ENCODE data around the gene WDR33. TPM values are rescaled to one million over a fixed set of nuclear protein-coding genes. Genes with fewer than 3 reads are reported as not detected.

WDR33 gene
- total RNA-seq, 4 donors from 2014 or later: 54.4 to 95.8 (median 67.5) TPM

DNA sequence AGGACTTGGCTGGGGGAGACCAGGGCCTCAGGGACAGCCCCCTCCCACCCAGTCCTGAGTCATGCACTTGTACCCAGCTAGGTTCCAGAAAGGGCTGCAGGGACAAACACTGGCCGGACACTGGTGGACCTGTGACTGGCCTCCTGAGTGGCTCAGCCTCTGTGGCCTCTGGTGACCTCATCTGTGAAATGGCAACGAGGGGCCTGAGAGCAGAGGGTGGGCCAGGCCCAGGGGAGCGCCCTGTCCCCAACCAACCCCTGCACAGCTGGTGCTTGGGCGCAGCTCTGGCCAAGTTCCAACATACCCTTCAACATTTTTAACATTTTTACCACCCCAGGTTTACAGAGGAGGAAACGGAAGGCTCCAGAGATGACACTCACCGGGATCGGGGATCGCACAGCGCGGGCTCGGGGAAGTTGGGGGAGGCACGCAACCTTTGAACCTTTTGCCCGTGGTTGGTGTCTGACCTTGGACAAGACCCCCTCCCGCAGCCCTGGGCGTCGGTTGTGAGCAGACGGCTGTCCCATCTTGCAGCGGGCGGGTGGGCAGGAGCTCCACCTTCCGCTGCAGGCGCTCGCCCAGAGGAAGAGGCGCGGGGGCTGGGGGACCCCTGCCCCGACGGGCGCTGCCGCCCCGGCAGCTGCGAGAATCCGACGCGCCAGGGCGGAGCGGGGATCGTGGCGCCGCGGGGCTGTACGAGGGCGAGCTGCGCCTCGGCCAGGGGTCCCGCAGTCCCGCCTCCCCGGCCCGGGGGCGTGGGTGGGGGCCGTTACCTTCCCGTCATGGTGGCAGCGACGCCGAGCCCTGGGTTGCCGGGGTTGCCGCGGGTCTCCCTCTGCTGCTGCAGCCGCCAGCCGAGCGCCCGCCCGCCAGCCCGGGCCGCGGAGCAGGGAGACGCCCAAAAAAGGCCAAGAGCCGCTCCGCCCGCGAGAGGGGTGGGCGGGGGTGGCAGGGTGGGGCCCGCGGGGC lies 136.4 kb downstream of the WDR33 start:
- Histone ChIP-seq H3K4me1 (peaks cover 8 to 16% of the 10 kb centered on the region in 2 donors), H3K9me3 (no peaks in the 10 kb centered on the region), H3K4me3 (replicated peaks in 1 of 3) (peak overlapping the region; percentile 22 to 58 (median 33)), H3K27me3 (no peaks in the 10 kb centered on the region), H3K27ac (peak overlapping the region; percentile 51 to 62 (median 60)), H3K36me3 (no peaks in the 10 kb centered on the region)
- intact Hi-C loops (cut with DNase I): no loop called here
- WGBS, 2 donors: 20 to 25% methylated on average over 15 to 17 of the region's 72 CpGs
- DNase-seq: no peak
- TF ChIP-seq POLR2A (IDR thresholded peaks at IDR 0.05): no peak
- TF ChIP-seq, protein P1, sequence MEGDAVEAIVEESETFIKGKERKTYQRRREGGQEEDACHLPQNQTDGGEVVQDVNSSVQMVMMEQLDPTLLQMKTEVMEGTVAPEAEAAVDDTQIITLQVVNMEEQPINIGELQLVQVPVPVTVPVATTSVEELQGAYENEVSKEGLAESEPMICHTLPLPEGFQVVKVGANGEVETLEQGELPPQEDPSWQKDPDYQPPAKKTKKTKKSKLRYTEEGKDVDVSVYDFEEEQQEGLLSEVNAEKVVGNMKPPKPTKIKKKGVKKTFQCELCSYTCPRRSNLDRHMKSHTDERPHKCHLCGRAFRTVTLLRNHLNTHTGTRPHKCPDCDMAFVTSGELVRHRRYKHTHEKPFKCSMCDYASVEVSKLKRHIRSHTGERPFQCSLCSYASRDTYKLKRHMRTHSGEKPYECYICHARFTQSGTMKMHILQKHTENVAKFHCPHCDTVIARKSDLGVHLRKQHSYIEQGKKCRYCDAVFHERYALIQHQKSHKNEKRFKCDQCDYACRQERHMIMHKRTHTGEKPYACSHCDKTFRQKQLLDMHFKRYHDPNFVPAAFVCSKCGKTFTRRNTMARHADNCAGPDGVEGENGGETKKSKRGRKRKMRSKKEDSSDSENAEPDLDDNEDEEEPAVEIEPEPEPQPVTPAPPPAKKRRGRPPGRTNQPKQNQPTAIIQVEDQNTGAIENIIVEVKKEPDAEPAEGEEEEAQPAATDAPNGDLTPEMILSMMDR (IDR thresholded peaks at IDR 0.05): no peak

DNA sequence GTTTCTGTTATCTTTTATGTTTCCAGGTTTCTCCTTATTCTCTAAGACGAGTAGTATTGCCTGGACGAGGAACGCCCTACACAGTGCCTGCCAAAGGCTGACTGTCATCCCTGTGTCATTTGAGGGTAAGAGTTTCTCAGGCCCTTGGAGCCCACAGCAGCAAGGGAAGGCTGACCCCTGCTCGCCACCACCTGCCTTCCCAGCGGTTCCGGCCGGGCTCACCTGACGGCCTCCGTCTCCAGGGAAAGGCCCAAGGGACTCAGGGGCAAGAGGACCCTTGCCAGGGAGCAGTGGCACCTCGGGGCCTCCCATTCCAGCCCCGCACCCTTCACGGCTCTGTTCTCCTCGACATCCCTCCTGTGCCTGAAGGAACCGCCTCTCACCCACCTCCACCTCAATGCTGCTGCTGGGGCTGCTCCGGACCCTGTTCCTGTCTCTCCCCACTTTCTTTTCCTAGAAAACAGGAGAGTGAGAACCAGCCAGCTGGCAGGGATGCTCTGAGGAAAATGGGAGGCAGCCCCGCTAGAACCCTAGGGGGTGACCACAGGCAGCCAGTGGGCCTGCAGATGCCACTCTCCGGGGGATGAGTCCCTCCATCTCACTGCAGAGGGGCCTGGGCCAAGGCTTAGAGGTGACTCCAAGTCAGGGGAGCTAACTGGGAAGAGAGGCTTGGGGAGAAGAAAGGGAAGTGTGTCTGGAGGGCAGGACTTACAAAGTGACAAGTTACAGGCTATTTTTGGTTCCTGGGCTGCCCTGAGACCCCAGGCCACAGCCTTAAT lies 137.5 kb downstream of the WDR33 start:
- Histone ChIP-seq H3K27ac (peak overlapping the region; percentile 26 to 62 (median 51)), H3K9me3 (no peaks in the 10 kb centered on the region), H3K4me3 (replicated peaks in 1 of 3) (peak overlapping the region in 1 of 3 donors; percentile 58), H3K27me3 (no peaks in the 10 kb centered on the region), H3K36me3 (no peaks in the 10 kb centered on the region), H3K4me1 (peaks cover 8 to 16% of the 10 kb centered on the region in 2 donors)
- intact Hi-C loops (cut with DNase I): no loop called here
- 75 to 88% methylated on average over 16 to 17 of the region's 17 CpGs for WGBS, 2 donors
- TF ChIP-seq, protein P1 (IDR thresholded peaks at IDR 0.05): no peak
- no peak for TF ChIP-seq POLR2A (IDR thresholded peaks at IDR 0.05)
- no peak for DNase-seq

DNA sequence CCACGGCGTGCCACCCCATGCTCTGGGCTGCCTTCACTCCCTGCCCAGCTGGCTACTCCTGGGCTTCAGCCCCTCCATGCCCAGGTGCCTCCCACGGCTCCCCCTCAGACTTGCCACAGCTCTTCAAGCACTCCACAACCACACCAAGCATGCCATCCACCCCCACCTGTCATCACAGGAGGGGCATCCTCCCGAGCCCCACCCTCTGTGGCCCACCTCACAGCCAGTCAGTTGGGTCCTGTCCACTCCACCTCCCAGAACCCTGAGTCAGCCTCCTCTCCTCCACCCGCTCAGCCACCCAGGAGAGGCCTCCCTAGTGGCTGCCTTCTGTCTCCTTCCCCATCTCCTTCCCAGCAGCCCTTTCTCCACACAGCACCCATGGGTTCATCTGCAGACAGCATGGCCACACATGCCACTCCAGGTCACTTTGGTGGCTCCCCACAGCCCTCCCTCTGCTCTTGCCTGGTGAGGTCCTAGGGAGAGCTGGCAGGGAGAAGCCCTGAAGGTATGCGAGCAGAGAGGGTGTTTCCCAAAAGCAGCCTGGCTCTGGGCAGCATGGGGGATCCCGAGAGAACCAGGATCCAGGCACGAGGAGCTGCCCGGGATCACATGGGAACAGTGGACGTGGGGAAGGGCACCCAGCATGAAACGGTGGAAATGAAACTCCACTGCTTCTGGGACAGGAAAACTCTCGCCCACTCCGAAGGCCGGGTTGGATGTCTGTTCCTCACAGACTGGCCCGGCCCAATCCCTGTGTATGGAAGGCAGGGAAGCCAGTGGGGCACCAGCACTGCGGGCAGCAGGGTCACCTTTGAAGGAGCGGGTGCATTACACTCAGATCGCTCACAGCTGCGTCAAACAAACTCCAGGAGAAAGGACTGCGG lies 138.4 kb downstream of the WDR33 start:
- no peak for DNase-seq
- Histone ChIP-seq H3K4me3 (replicated peaks in 1 of 3) (no peak overlapping the region), H3K27me3 (no peaks in the 10 kb centered on the region), H3K27ac (peak overlapping the region in 2 of 3 donors; percentile 51 to 62), H3K36me3 (no peaks in the 10 kb centered on the region), H3K9me3 (no peaks in the 10 kb centered on the region), H3K4me1 (peaks cover 8 to 16% of the 10 kb centered on the region in 2 donors)
- intact Hi-C loops (cut with DNase I): no loop called here
- TF ChIP-seq POLR2A (IDR thresholded peaks at IDR 0.05): no peak
- TF ChIP-seq, protein P1 (IDR thresholded peaks at IDR 0.05): no peak
- 79 to 82% methylated on average over 15 to 19 of the region's 20 CpGs for WGBS, 2 donors

DNA sequence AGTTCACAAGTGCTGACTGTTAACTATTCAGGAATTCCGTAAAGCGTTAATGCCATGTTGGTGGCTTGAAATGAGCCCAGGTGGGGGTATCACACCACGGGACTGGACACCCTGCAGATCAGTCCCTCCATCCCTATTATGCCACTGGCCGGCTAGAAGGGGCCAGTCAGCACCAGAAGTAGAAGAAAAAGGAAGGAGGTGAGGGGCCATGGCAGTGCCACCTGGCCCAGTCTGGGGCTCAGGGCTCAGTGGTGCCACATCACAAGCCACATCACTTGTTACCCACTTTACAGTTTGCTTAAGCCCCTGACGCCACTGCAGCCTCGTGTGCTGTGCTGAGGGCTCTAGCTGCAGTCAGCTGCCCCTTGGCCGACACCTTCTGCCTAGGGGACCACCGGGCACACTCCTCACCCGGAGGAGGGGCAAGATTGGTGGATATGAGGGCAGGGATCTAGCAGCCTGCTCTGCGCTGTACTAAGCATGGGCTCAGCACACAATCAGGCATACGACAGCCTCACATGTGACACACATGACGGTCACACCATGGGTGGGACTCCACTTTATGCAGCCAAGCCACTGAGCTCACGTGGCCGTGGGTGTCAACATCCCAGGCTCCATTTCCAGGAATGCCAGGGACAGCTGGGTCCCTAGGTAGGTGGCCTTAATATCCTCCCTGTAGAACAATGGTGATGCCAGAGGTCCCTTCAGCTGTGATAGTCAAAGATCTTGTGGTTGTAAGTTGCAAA lies 139.2 kb downstream of the WDR33 start:
- Histone ChIP-seq H3K4me3 (replicated peaks in 1 of 3) (no peak overlapping the region), H3K36me3 (no peaks in the 10 kb centered on the region), H3K4me1 (peaks cover 8 to 16% of the 10 kb centered on the region in 2 donors), H3K27me3 (no peaks in the 10 kb centered on the region), H3K27ac (peak overlapping the region in 1 of 3 donors; percentile 30), H3K9me3 (no peaks in the 10 kb centered on the region)
- DNase-seq: no peak
- 73 to 79% methylated on average over 4 to 6 of the region's 14 CpGs for WGBS, 2 donors
- intact Hi-C loops (cut with DNase I): no loop called here
- TF ChIP-seq, protein P1 (IDR thresholded peaks at IDR 0.05): no peak
- TF ChIP-seq POLR2A (IDR thresholded peaks at IDR 0.05): no peak
